ENCODE data around the gene MOB3C.

- TF ChIP-seq RXRA (IDR thresholded peaks at IDR 0.05; ENCODE audit: borderline replicate concordance, low read depth) (no peak), YY1 (IDR thresholded peaks at IDR 0.05; ENCODE audit: low read depth) (no peak)
Measured at GRCh38 chr1:46614604-46614984, 2.0 kb downstream of the MOB3C start.
